ENCODE results near the gene RELA. TPM values are rescaled to one million over a fixed set of nuclear protein-coding genes. Genes with fewer than 3 reads are reported as not detected.

The RELA gene
- total RNA-seq, 4 donors from 2014 or later = 61.9 to 73.5 (median 67.5) TPM

- DNase-seq (ENCODE audit: low spot score in 2 of 2) = no peak
- WGBS, 2 donors = 77 to 85% methylated on average over 14 to 16 of the region's 16 CpGs
- TF ChIP-seq CTCF (IDR thresholded peaks at IDR 0.05) (no peak), POLR2A (IDR thresholded peaks at IDR 0.05) (no peak)
- intact Hi-C loops (cut with DNase I; ENCODE audit: low total_unique reads) = no loop called here
- no peak overlapping the region for H3K4me3 ChIP-seq (ENCODE audit: low read depth, poor library complexity, severe bottlenecking)
Observed at GRCh38 chr11:65649656-65650546, 12.8 kb downstream of the RELA start.

- intact Hi-C loops (cut with DNase I; ENCODE audit: low total_unique reads) = no loop called here
- no peak for DNase-seq (ENCODE audit: low spot score in 2 of 2)
- no peak overlapping the region for H3K4me3 ChIP-seq (ENCODE audit: low read depth, poor library complexity, severe bottlenecking)
- WGBS, 2 donors = 70 to 74% methylated on average over 11 to 12 of the region's 12 CpGs
- TF ChIP-seq CTCF (IDR thresholded peaks at IDR 0.05) (no peak), POLR2A (IDR thresholded peaks at IDR 0.05) (no peak)
Observed at GRCh38 chr11:65648997-65649493, 13.7 kb downstream of the RELA start.

- 40 to 55% methylated on average over 6 to 70 of the region's 87 CpGs for WGBS, 2 donors
- intact Hi-C loops (cut with DNase I; ENCODE audit: low total_unique reads) = no loop called here
- peak overlapping the region; percentile 1 for H3K4me3 ChIP-seq (ENCODE audit: low read depth, poor library complexity, severe bottlenecking)
- DNase-seq (ENCODE audit: low spot score in 2 of 2) = no peak
- TF ChIP-seq POLR2A (IDR thresholded peaks at IDR 0.05) = no peak
- no peak for TF ChIP-seq CTCF (IDR thresholded peaks at IDR 0.05)
Observed at GRCh38 chr11:65646958-65647701, 15.6 kb downstream of the RELA start.

GRCh38 chr11:65646288-65646957 is 16.3 kb downstream of the RELA start:
- no peak overlapping the region for H3K4me3 ChIP-seq (ENCODE audit: low read depth, poor library complexity, severe bottlenecking)
- DNase-seq (ENCODE audit: low spot score in 2 of 2) = no peak
- TF ChIP-seq CTCF (IDR thresholded peaks at IDR 0.05) = no peak
- no peak for TF ChIP-seq POLR2A (IDR thresholded peaks at IDR 0.05)
- intact Hi-C loops (cut with DNase I; ENCODE audit: low total_unique reads) = no loop called here
- WGBS, 2 donors = 67 to 94% methylated on average over 33 to 61 of the region's 68 CpGs

GRCh38 chr11:65645710-65646109 is 17.0 kb downstream of the RELA start:
- DNase-seq (ENCODE audit: low spot score in 2 of 2) = no peak
- 70 to 73% methylated on average over 10 of the region's 10 CpGs for WGBS, 2 donors
- intact Hi-C loops (cut with DNase I; ENCODE audit: low total_unique reads) = no loop called here
- H3K4me3 ChIP-seq (ENCODE audit: low read depth, poor library complexity, severe bottlenecking) = no peak overlapping the region
- TF ChIP-seq POLR2A (IDR thresholded peaks at IDR 0.05) (no peak), CTCF (IDR thresholded peaks at IDR 0.05) (no peak)

All from lower leg skin (tissue), 4 donors.